ENCODE data around the gene AHDC1. TPM values are rescaled to one million over a fixed set of nuclear protein-coding genes. Genes with fewer than 3 reads are reported as not detected.
A peak's percentile ranks its signal among the peaks of the same experiment; 100 is the strongest.

The AHDC1 gene
- polyA plus RNA-seq, 1 donor from 2014 or later: 5.3 TPM

DNA sequence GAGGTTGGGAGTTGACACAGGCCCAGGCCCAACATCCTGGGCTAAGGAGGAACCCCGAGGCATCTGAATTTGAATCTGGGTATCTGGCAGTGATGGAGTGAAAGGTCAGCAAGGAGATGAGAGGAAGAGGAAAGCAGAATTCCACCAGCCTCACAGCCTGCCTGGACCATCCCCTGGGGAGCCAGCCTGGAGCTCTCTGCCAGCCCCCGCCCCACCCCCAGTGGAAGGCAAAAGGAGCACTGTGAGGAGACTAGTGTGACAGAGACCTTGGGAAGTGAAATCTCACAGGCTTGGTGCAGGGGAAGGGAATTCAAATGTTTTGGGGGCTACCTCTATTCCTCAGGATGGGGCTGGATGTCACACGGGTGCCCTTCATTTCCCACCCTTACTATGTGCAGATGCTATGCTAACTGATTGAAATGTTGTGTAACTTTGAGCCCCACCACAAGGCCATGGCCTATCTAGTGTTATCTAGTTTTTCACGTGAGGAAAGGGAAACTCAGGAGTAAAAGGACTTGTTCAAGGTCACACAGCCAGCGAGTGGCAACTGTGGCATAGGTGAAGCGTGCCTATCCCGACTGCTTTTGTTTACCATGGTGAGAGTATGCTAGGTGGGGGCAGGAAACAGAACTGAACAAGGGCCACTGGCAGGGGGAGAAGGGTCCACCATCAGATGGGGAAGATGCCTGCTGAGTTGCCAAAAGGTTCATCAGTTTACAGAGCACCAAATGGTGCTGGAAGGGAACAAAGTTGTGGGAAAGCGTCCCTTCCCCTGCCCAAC is 29.8 kb downstream of the AHDC1 start:
- H3K27me3 ChIP-seq (ENCODE audit: insufficient read depth, low read depth, low read length): no peaks in the 10 kb centered on the region
- peak overlapping the region; percentile 31 for H3K9ac ChIP-seq (ENCODE audit: low read length)
- H3K4me3 ChIP-seq (ENCODE audit: low read length): peak overlapping the region; percentile 43
- H3K9me3 ChIP-seq (ENCODE audit: low read length): no peaks in the 10 kb centered on the region
- peaks cover 72% of the 10 kb centered on the region for H3K79me2 ChIP-seq (replicated peaks; ENCODE audit: insufficient read depth, low read length)
- H4K20me1 ChIP-seq (ENCODE audit: insufficient read depth): peaks cover 7% of the 10 kb centered on the region
- H3K36me3 ChIP-seq (ENCODE audit: insufficient read depth, low read length): no peaks in the 10 kb centered on the region
- no peak overlapping the region for H2AFZ ChIP-seq (ENCODE audit: low read depth, low read length)
- H3K27ac ChIP-seq (ENCODE audit: low read length): peak overlapping the region; percentile 72
- TF ChIP-seq EP300 (conservative IDR thresholded peaks at IDR 0.05; ENCODE audit: poor library complexity, severe bottlenecking) (no peak), POLR2AphosphoS5 (IDR thresholded peaks at IDR 0.05) (no peak), EZH2 (IDR thresholded peaks at IDR 0.05; ENCODE audit: borderline replicate concordance, insufficient read depth, low read length, poor library complexity, severe bottlenecking) (no peak), MXI1 (conservative IDR thresholded peaks at IDR 0.05; ENCODE audit: poor library complexity, severe bottlenecking) (no peak), TAF1 (IDR thresholded peaks at IDR 0.05; ENCODE audit: low read depth) (no peak), RAD21 (conservative IDR thresholded peaks at IDR 0.05) (no peak), SMC3 (conservative IDR thresholded peaks at IDR 0.05; ENCODE audit: poor library complexity) (no peak)
- TF ChIP-seq, protein P1, sequence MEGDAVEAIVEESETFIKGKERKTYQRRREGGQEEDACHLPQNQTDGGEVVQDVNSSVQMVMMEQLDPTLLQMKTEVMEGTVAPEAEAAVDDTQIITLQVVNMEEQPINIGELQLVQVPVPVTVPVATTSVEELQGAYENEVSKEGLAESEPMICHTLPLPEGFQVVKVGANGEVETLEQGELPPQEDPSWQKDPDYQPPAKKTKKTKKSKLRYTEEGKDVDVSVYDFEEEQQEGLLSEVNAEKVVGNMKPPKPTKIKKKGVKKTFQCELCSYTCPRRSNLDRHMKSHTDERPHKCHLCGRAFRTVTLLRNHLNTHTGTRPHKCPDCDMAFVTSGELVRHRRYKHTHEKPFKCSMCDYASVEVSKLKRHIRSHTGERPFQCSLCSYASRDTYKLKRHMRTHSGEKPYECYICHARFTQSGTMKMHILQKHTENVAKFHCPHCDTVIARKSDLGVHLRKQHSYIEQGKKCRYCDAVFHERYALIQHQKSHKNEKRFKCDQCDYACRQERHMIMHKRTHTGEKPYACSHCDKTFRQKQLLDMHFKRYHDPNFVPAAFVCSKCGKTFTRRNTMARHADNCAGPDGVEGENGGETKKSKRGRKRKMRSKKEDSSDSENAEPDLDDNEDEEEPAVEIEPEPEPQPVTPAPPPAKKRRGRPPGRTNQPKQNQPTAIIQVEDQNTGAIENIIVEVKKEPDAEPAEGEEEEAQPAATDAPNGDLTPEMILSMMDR (IDR thresholded peaks at IDR 0.05; ENCODE audit: poor library complexity, severe bottlenecking): no peak
- TF ChIP-seq, protein P2, sequence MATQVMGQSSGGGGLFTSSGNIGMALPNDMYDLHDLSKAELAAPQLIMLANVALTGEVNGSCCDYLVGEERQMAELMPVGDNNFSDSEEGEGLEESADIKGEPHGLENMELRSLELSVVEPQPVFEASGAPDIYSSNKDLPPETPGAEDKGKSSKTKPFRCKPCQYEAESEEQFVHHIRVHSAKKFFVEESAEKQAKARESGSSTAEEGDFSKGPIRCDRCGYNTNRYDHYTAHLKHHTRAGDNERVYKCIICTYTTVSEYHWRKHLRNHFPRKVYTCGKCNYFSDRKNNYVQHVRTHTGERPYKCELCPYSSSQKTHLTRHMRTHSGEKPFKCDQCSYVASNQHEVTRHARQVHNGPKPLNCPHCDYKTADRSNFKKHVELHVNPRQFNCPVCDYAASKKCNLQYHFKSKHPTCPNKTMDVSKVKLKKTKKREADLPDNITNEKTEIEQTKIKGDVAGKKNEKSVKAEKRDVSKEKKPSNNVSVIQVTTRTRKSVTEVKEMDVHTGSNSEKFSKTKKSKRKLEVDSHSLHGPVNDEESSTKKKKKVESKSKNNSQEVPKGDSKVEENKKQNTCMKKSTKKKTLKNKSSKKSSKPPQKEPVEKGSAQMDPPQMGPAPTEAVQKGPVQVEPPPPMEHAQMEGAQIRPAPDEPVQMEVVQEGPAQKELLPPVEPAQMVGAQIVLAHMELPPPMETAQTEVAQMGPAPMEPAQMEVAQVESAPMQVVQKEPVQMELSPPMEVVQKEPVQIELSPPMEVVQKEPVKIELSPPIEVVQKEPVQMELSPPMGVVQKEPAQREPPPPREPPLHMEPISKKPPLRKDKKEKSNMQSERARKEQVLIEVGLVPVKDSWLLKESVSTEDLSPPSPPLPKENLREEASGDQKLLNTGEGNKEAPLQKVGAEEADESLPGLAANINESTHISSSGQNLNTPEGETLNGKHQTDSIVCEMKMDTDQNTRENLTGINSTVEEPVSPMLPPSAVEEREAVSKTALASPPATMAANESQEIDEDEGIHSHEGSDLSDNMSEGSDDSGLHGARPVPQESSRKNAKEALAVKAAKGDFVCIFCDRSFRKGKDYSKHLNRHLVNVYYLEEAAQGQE (IDR thresholded peaks at IDR 0.05; ENCODE audit: borderline replicate concordance): no peak
- no peaks in the 10 kb centered on the region for H3K9me2 ChIP-seq (ENCODE audit: insufficient read depth, low read length)
- H3K4me2 ChIP-seq (ENCODE audit: low read length): no peak overlapping the region
- H3F3A ChIP-seq (ENCODE audit: insufficient read depth, low read length, poor library complexity, severe bottlenecking): peaks cover 3% of the 10 kb centered on the region

DNA sequence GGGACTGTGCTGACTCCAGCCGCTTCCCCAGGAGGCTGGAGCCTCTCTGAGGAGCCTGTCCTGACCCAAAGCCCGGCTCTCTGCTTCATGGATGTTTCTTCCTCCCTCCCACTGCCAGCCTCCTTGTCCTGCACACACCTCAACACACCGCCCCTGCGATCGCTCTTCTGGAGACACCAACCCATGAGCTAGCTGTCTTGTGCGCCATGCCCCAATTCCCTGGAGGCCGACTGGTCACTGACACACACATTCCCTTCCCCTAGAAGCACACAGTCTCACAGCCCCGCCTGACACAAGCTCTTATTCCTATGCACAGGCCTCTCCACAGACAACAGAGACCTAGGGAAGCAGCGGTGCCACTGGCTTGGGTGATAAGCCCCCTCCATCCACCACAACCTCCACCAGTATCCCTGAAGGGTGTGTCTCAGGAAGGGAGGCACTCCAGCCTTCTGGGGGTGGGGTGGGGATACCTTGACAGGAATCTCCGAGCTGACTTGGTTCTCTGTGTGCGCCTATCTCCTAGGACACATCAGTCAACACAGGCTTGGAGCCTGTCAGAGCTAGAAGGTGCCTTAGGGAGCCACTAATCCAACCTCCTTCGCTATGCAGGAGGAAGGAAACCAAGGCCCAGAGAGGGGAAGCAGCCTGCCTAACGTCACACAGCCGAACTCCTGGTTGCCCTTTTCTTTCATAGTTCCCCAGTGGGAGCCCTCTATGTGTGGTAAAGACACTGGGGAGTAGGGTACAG is 31.1 kb downstream of the AHDC1 start:
- Histone ChIP-seq H3K9ac (ENCODE audit: low read length) (peak overlapping the region; percentile 63), H3K27ac (ENCODE audit: low read length) (peak overlapping the region; percentile 72), H3F3A (ENCODE audit: insufficient read depth, low read length, poor library complexity, severe bottlenecking) (peaks cover 3% of the 10 kb centered on the region), H3K4me2 (ENCODE audit: low read length) (peak overlapping the region; percentile 97), H3K9me3 (ENCODE audit: low read length) (no peaks in the 10 kb centered on the region), H4K20me1 (ENCODE audit: insufficient read depth) (peaks cover 7% of the 10 kb centered on the region), H3K36me3 (ENCODE audit: insufficient read depth, low read length) (no peaks in the 10 kb centered on the region), H3K4me3 (ENCODE audit: low read length) (peak overlapping the region; percentile 61), H3K79me2 (replicated peaks; ENCODE audit: insufficient read depth, low read length) (peaks cover 77% of the 10 kb centered on the region), H3K9me2 (ENCODE audit: insufficient read depth, low read length) (no peaks in the 10 kb centered on the region), H3K27me3 (ENCODE audit: insufficient read depth, low read depth, low read length) (no peaks in the 10 kb centered on the region), H2AFZ (ENCODE audit: low read depth, low read length) (no peak overlapping the region)
- TF ChIP-seq POLR2AphosphoS5 (IDR thresholded peaks at IDR 0.05) (peak; percentile 5), SMC3 (conservative IDR thresholded peaks at IDR 0.05; ENCODE audit: poor library complexity) (no peak), TAF1 (IDR thresholded peaks at IDR 0.05; ENCODE audit: low read depth) (no peak), EZH2 (IDR thresholded peaks at IDR 0.05; ENCODE audit: borderline replicate concordance, insufficient read depth, low read length, poor library complexity, severe bottlenecking) (no peak), EP300 (conservative IDR thresholded peaks at IDR 0.05; ENCODE audit: poor library complexity, severe bottlenecking) (peak; percentile 25), MXI1 (conservative IDR thresholded peaks at IDR 0.05; ENCODE audit: poor library complexity, severe bottlenecking) (no peak), RAD21 (conservative IDR thresholded peaks at IDR 0.05) (no peak)
- TF ChIP-seq, protein P2 (IDR thresholded peaks at IDR 0.05; ENCODE audit: borderline replicate concordance): no peak
- TF ChIP-seq, protein P1 (IDR thresholded peaks at IDR 0.05; ENCODE audit: poor library complexity, severe bottlenecking): no peak

Data from neural cell (in vitro differentiated cells).